22Rv1 (cell line): ENCODE measurements around the gene ADH5.

Experiments used
- ZFX ChIP-seq: fragments of 450-650 bp; IDR thresholded peaks from 2 replicates; pipeline ENCODE4 v1.6.1; 2017; ENCODE audit warnings: antibody characterized with exemption, borderline replicate concordance
- TF ChIP-seq, protein P1 (sequence below): fragments of 450-650 bp; IDR thresholded peaks from 2 replicates; pipeline ENCODE4 v1.5.1; 2017; ENCODE audit warnings: mild to moderate bottlenecking

DNA sequence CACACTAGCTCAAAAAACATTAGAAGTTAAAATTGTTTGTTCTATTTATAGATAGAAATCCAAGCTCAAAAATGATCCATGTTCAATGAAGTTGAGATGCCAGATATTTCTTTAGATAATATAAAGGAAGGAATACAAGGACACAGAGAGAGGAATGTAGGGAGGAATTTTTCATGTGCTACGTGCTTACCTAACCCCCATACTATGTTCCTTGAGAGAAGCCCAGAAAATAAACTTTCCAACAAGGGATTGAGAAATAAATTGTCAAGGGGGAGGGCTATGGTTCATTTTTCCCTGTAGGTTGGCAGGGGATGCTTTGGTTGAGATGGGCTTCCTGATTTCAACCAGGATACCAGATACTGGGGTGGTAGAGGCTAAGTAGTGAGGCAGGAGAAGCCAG lies 15.6 kb upstream of the ADH5 start:
- TF ChIP-seq, protein P1, sequence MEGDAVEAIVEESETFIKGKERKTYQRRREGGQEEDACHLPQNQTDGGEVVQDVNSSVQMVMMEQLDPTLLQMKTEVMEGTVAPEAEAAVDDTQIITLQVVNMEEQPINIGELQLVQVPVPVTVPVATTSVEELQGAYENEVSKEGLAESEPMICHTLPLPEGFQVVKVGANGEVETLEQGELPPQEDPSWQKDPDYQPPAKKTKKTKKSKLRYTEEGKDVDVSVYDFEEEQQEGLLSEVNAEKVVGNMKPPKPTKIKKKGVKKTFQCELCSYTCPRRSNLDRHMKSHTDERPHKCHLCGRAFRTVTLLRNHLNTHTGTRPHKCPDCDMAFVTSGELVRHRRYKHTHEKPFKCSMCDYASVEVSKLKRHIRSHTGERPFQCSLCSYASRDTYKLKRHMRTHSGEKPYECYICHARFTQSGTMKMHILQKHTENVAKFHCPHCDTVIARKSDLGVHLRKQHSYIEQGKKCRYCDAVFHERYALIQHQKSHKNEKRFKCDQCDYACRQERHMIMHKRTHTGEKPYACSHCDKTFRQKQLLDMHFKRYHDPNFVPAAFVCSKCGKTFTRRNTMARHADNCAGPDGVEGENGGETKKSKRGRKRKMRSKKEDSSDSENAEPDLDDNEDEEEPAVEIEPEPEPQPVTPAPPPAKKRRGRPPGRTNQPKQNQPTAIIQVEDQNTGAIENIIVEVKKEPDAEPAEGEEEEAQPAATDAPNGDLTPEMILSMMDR: no peak
- no peak for TF ChIP-seq ZFX
